K562 (cell line): ENCODE measurements around the gene EDDM3A. TPM values are rescaled to one million over a fixed set of nuclear protein-coding genes. Genes with fewer than 3 reads are reported as not detected.

Experiments used
- ATAC-seq: fragments of 200-7000 bp; cut with Tn5 transposase; 3 replicates; pipeline ENCODE4 v1.9.1; 2020; ENCODE audit warnings: moderate library complexity
- BruUV-seq: library from RNA; stranded (reverse); fragments of 400-500 nt; replicated peaks from 2 replicates; lab custom pipeline; 2021; lab: Mats Ljungman, UMichigan
- CTCF ChIA-PET: fragments of 300-600 bp; formaldehyde crosslinking; extraction: SDS; loops from one replicate; lab custom pipeline; 2021; ENCODE audit warnings: low intra/inter-chr PET ratio; lab: Yijun Ruan, JAX
- POLR2A ChIA-PET: fragments of 300-600, 350-650 bp; sonication (Branson Sonifier 250); formaldehyde crosslinking; extraction: SDS; loops from one replicate; lab custom pipeline; 2021; ENCODE audit warnings: antibody characterized with exemption, inconsistent platforms; lab: Yijun Ruan, JAX
- DNase-seq, 4 experiments: peaks; one replicate each; pipeline versions ENCODE4 v3.0.0 to v3.0.0-alpha.2; 2011 to 2018; ENCODE audit warnings: low spot score in 3 of 4, mixed read lengths in 3 of 4; ENCODE audit errors: extremely low read depth in 1 of 4
- FAIRE-seq: peaks from 2 replicates; lab custom pipeline; 2011; peaks lifted over from hg19 to GRCh38; lab: Jason Lieb, UNC
- H2AFZ ChIP-seq: 2 replicates; pipeline ENCODE4 v1.6.0; 2011; ENCODE audit warnings: low read depth, low read length, control low read depth, inconsistent platforms
- H3K27ac ChIP-seq: fragments of 200-600 bp; 3 replicates; pipeline ENCODE4 v1.8.0; 2011; ENCODE audit warnings: low read depth, mild to moderate bottlenecking, control low read depth, inconsistent platforms, low read length, moderate library complexity, mixed read lengths; ENCODE audit errors: extremely low read depth
- H3K27me3 ChIP-seq, 2 experiments: fragments of 300-600 bp in 1 of 2; 2 replicates in 1 of 2; 3 replicates in 1 of 2; pipeline versions ENCODE4 v1.6.0 to v1.8.0; 2011; ENCODE audit warnings: inconsistent platforms in 2 of 2, low read length in 2 of 2, mild to moderate bottlenecking in 1 of 2, mixed read lengths in 1 of 2, moderate library complexity in 1 of 2; ENCODE audit not compliant: control insufficient read depth in 2 of 2, insufficient read depth in 2 of 2
- H3K36me3 ChIP-seq: fragments of 300-600 bp; 3 replicates; pipeline ENCODE4 v1.8.0; 2011; ENCODE audit warnings: mild to moderate bottlenecking, low read length, inconsistent platforms; ENCODE audit not compliant: control insufficient read depth, insufficient read depth
- H3K4me1 ChIP-seq, 2 experiments: fragments of 200-600 bp in 1 of 2; replicated peaks in 1 of 2; 2 replicates in 1 of 2; 3 replicates in 1 of 2; pipeline versions ENCODE4 v1.5.1 to v1.8.0; 2011; ENCODE audit warnings: inconsistent platforms in 2 of 2, low read length in 2 of 2, mild to moderate bottlenecking in 1 of 2, mixed read lengths in 1 of 2, moderate library complexity in 1 of 2; ENCODE audit not compliant: control insufficient read depth in 2 of 2, insufficient read depth in 2 of 2
- H3K4me2 ChIP-seq: 2 replicates; pipeline ENCODE4 v1.6.1; 2011; ENCODE audit warnings: low read length, control low read depth, inconsistent platforms, mixed read lengths; ENCODE audit not compliant: insufficient read depth
- H3K4me3 ChIP-seq: fragments of 200-600 bp; sonication (generic), shearing (Covaris generic); 2 replicates; pipeline ENCODE4 v1.5.1; 2016; ENCODE audit warnings: control low read depth, inconsistent platforms
- H3K79me2 ChIP-seq: fragments of 200-600 bp; 3 replicates; pipeline ENCODE4 v1.8.0; 2011; ENCODE audit warnings: low read length, inconsistent platforms; ENCODE audit not compliant: control insufficient read depth, insufficient read depth
- H3K9ac ChIP-seq, 2 experiments: 2 replicates each; pipeline versions ENCODE4 v1.6.0 to v1.6.1; 2011; ENCODE audit warnings: low read depth in 2 of 2, low read length in 2 of 2, control low read depth in 1 of 2, inconsistent platforms in 1 of 2, mild to moderate bottlenecking in 1 of 2, mixed read lengths in 1 of 2; ENCODE audit not compliant: insufficient read depth in 1 of 2
- H3K9me1 ChIP-seq: one replicate; pipeline ENCODE4 v1.6.0; 2011; ENCODE audit warnings: inconsistent platforms, mild to moderate bottlenecking, low read length, moderate library complexity; ENCODE audit not compliant: control insufficient read depth, insufficient read depth
- H3K9me3 ChIP-seq: replicated peaks from 2 replicates; pipeline ENCODE4 v1.5.1; 2011; ENCODE audit warnings: low read depth, low read length, inconsistent platforms; ENCODE audit not compliant: control insufficient read depth, insufficient read depth
- H4K20me1 ChIP-seq: replicated peaks from 2 replicates; pipeline ENCODE4 v1.6.1; 2011; ENCODE audit warnings: low read length, inconsistent platforms, mixed read lengths; ENCODE audit not compliant: control insufficient read depth, insufficient read depth
- ARID2 ChIP-seq: fragments of 450-650 bp; IDR thresholded peaks from 2 replicates; pipeline ENCODE4 v1.6.1; 2017; ENCODE audit warnings: antibody characterized with exemption, mild to moderate bottlenecking
- DIDO1 ChIP-seq: fragments of 450-650 bp; IDR thresholded peaks from 2 replicates; pipeline ENCODE4 v1.6.1; 2016; ENCODE audit warnings: low read depth, missing biosample characterization, missing genetic modification characterization
- GATAD2A ChIP-seq: fragments of 450-650 bp; IDR thresholded peaks from 2 replicates; pipeline ENCODE4 v1.6.1; 2017
- HDAC6 ChIP-seq: IDR thresholded peaks from 2 replicates; pipeline ENCODE4 v1.6.1; 2012; ENCODE audit warnings: low read depth, mild to moderate bottlenecking, control low read depth, inconsistent platforms, low read length, moderate library complexity
- MIER1 ChIP-seq: fragments of 450-650 bp; IDR thresholded peaks from 2 replicates; pipeline ENCODE4 v1.6.1; 2016; ENCODE audit warnings: antibody characterized with exemption, mild to moderate bottlenecking, low read depth
- NCOR1 ChIP-seq: fragments of 450-650 bp; IDR thresholded peaks from 2 replicates; pipeline ENCODE4 v1.6.1; 2016; ENCODE audit warnings: mild to moderate bottlenecking, moderate library complexity
- TBL1XR1 ChIP-seq, 2 experiments: IDR thresholded peaks; 2 replicates each; pipeline ENCODE4 v1.6.1; 2012; ENCODE audit warnings: improper control_type of control experiment in 2 of 2, low read length in 2 of 2, mild to moderate bottlenecking in 1 of 2
- TCF7 ChIP-seq: sonication (generic); IDR thresholded peaks from 2 replicates; pipeline ENCODE4 v1.6.1; 2016; ENCODE audit warnings: antibody characterized with exemption, borderline replicate concordance
- THRAP3 ChIP-seq: fragments of 450-650 bp; IDR thresholded peaks from 2 replicates; pipeline ENCODE4 v1.6.1; 2016; ENCODE audit warnings: mild to moderate bottlenecking, inconsistent platforms, borderline replicate concordance
- ZNF384 ChIP-seq: IDR thresholded peaks from 2 replicates; pipeline ENCODE4 v1.6.1; 2012; ENCODE audit warnings: low read depth, low read length, improper control_type of control experiment
- WGBS: fragments of 100-300 bp; shearing (Covaris generic); methylation state at CpG from one replicate; pipeline ENCODE4 v1.1.6; 2016; ENCODE audit warnings: low coverage, mixed read lengths; ENCODE audit not compliant: insufficient coverage; ENCODE audit errors: missing lambda C conversion rate; 5-methylcytosine and 5-hydroxymethylcytosine counted together
- in situ Hi-C: fragments of 300-500 bp; cut with MboI; formaldehyde crosslinking; loops from 4 replicates; pipeline ENCODE4 v1.15.0; 2018; ENCODE audit warnings: inconsistent platforms, mixed read lengths
- intact Hi-C: fragments of 100-400 bp; cut with micrococcal nuclease; formaldehyde crosslinking; loops from 2 replicates; pipeline ENCODE4 v1.14.2; 2022
- polyA plus RNA-seq, 8 experiments: library from polyadenylated mRNA; depleted of rRNA in 4 of 8; stranded (reverse) in 5 of 8; unstranded in 3 of 8; fragments of >200 nt; fragmentation: Nextera tagmentation in 2 of 8; fragmentation: Illumina TruSeq in 1 of 8; extraction: Ambion mirVana in 2 of 8; extraction: Trizol in 1 of 8; gene quantifications; 2 replicates each; pipeline versions ENCODE4 v1.2.1 to v1.2.3, GENCODE V29; 2011 to 2014; ENCODE audit warnings: inconsistent platforms in 1 of 8, missing spikeins in 1 of 8
- total RNA-seq, 7 experiments: library from RNA; depleted of rRNA in 6 of 7; stranded (reverse); fragments of >200 nt in 6 of 7; fragmentation: Illumina TruSeq in 2 of 7; extraction: Trizol in 2 of 7; gene quantifications; 2 replicates each; pipeline versions ENCODE4 v1.2.1 to v1.2.3, GENCODE V29; 2011 to 2021; ENCODE audit warnings: low replicate concordance in 1 of 7
- TF ChIP-seq, protein P1 (sequence below), 2 experiments: fragments of 250-450 bp in 1 of 2; fragments of 450-650 bp in 1 of 2; sonication (Bioruptor Pico) in 1 of 2; IDR thresholded peaks; 2 replicates each; pipeline versions ENCODE4 v1.6.1 to v1.8.0; 2016 to 2021; ENCODE audit warnings: mild to moderate bottlenecking in 2 of 2, moderate library complexity in 2 of 2, missing compliant biosample characterization in 1 of 2, missing genetic modification characterization in 1 of 2
- TF ChIP-seq, protein P2 (sequence below), 3 experiments: fragments of 200-800 bp in 1 of 3; fragments of 250-450 bp in 1 of 3; fragments of 450-650 bp in 1 of 3; sonication (Bioruptor Pico) in 1 of 3; sonication (Bioruptor generic) in 1 of 3; formaldehyde crosslinking in 1 of 3; IDR thresholded peaks; 2 replicates each; pipeline versions ENCODE4 v1.6.1 to v1.8.0; 2016 to 2022; ENCODE audit warnings: mild to moderate bottlenecking in 2 of 3, missing genetic modification characterization in 2 of 3, missing compliant biosample characterization in 1 of 3, moderate library complexity in 1 of 3
- TF ChIP-seq, protein P3 (sequence below): fragments of 250-450 bp; sonication (Bioruptor Pico); IDR thresholded peaks from 2 replicates; pipeline ENCODE4 v1.9.0; 2021; ENCODE audit warnings: mild to moderate bottlenecking

The EDDM3A gene
- total and polyA plus RNA-seq, 9 of the 15 experiments (the other 6 are each of a cell fraction or from before 2014, with no cell fraction given) = not detected

DNA sequence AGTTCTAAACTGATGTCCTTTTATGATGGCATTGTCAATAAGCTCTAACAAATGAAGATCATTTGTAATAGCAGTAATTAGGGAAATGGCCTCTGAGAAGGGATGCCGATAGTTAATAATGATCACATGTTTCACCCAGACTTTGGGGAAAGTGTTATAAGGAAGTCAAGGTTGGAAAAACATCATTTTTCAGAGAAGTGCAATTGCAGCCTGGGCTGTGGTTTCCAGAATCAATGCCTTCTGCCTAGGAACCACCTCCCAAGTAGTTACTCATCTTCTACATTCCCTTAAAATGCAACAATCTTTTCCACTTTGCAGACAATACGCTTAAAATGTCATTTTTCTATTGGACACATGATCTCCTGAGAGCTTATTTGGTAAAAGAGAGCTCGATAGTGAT lies 879 bp downstream of the EDDM3A start:
- no peaks in the 10 kb centered on the region for H3K79me2 ChIP-seq
- WGBS = 15% methylated on average over 3 of the region's 3 CpGs
- BruUV-seq = no TSS peak

More for the DNA sequence above, 879 bp downstream of the EDDM3A start:
- no peaks in the 10 kb centered on the region for H3K36me3 ChIP-seq
- H3K4me3 ChIP-seq = no peak overlapping the region
- POLR2A ChIA-PET = interaction anchor here (0.7 kb wide), 1 partner anchor 12 kb away, joined by 3 read pairs; no protein-coding TSS in a partner anchor
- H3K4me2 ChIP-seq = no peak overlapping the region
- no peaks in the 10 kb centered on the region for H4K20me1 ChIP-seq
- no peak for ATAC-seq
- 0 out of 5 replicates have a peak, but pooled peaks cover 0 to under 1% of the 10 kb centered on the region in 2 experiments for H3K27me3 ChIP-seq
- in situ Hi-C loops = no loop called here
- H3K9ac ChIP-seq = no peak overlapping the region
- TF ChIP-seq HDAC6 (no peak), THRAP3 (no peak), NCOR1 (no peak), ZNF384 (no peak), DIDO1 (tag) (no peak), GATAD2A (no peak), ARID2 (no peak), TCF7 (no peak), MIER1 (no peak), TBL1XR1 (IDR thresholded peaks at IDR 0.05; ENCODE audit: low read length in 2 of 2) (no peak)
- TF ChIP-seq, protein P1, sequence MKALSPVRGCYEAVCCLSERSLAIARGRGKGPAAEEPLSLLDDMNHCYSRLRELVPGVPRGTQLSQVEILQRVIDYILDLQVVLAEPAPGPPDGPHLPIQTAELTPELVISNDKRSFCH (CRISPR knock-in tag; IDR thresholded peaks at IDR 0.05) = no peak
- TF ChIP-seq, protein P1 (tag; IDR thresholded peaks at IDR 0.05) = no peak
- TF ChIP-seq, protein P2, sequence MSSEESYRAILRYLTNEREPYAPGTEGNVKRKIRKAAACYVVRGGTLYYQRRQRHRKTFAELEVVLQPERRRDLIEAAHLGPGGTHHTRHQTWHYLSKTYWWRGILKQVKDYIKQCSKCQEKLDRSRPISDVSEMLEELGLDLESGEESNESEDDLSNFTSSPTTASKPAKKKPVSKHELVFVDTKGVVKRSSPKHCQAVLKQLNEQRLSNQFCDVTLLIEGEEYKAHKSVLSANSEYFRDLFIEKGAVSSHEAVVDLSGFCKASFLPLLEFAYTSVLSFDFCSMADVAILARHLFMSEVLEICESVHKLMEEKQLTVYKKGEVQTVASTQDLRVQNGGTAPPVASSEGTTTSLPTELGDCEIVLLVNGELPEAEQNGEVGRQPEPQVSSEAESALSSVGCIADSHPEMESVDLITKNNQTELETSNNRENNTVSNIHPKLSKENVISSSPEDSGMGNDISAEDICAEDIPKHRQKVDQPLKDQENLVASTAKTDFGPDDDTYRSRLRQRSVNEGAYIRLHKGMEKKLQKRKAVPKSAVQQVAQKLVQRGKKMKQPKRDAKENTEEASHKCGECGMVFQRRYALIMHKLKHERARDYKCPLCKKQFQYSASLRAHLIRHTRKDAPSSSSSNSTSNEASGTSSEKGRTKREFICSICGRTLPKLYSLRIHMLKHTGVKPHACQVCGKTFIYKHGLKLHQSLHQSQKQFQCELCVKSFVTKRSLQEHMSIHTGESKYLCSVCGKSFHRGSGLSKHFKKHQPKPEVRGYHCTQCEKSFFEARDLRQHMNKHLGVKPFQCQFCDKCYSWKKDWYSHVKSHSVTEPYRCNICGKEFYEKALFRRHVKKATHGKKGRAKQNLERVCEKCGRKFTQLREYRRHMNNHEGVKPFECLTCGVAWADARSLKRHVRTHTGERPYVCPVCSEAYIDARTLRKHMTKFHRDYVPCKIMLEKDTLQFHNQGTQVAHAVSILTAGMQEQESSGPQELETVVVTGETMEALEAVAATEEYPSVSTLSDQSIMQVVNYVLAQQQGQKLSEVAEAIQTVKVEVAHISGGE (CRISPR knock-in tag; IDR thresholded peaks at IDR 0.05) = no peak
- TF ChIP-seq, protein P3, sequence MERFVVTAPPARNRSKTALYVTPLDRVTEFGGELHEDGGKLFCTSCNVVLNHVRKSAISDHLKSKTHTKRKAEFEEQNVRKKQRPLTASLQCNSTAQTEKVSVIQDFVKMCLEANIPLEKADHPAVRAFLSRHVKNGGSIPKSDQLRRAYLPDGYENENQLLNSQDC = no peak
- TF ChIP-seq, all 486 proteins: peak for 0
- no peaks in the 10 kb centered on the region for H3K4me1 ChIP-seq
- no peaks in the 10 kb centered on the region; the same call in 1 of the 2 replicates for H3K9me3 ChIP-seq
- H3K27ac ChIP-seq = no peak overlapping the region
- intact Hi-C loops = no loop called here
- no peak overlapping the region for H2AFZ ChIP-seq
- DNase-seq = no peak
- FAIRE-seq = no peak
- CTCF ChIA-PET = no interaction called here
- no peaks in the 10 kb centered on the region for H3K9me1 ChIP-seq
